ENCODE results near the gene NELFE.
"Not testable (repeated sequence)": the region's sequence is repeated elsewhere in the genome, so short reads cannot be mapped to it uniquely, and the experiment has no call there.

NELFE gene

GRCh38 chr6:31948306-31948705, 10.5 kb downstream of the NELFE start:
- no peak for DNase-seq

GRCh38 chr6:31947864-31948263, 10.9 kb downstream of the NELFE start:
- no peak for DNase-seq

- no peak for DNase-seq
These were observed 11.6 kb downstream of the NELFE start for GRCh38 chr6:31947070-31947675.

- no peak for DNase-seq
These were observed 12.3 kb downstream of the NELFE start for GRCh38 chr6:31946370-31946885.

- DNase-seq, result no peak
These were observed 13.0 kb downstream of the NELFE start, which contains the start of gene CFB for GRCh38 chr6:31945507-31946369. Gene CFB, plus strand, starts transcription at chr6:31946095. Its CDS starts 127 bp downstream, at chr6:31946222.

- no peak for DNase-seq
These were observed 13.6 kb downstream of the NELFE start for GRCh38 chr6:31945154-31945506.

GRCh38 chr6:31943742-31944141, 15.0 kb downstream of the NELFE start:
- DNase-seq, result no peak

- no peak for DNase-seq
These were observed 18.5 kb downstream of the NELFE start for GRCh38 chr6:31940256-31940664.

GRCh38 chr6:31935823-31936222, 22.9 kb downstream of the NELFE start:
- no peak for DNase-seq

- DNase-seq, result no peak
These were observed 23.8 kb downstream of the NELFE start for GRCh38 chr6:31935021-31935420.

GRCh38 chr6:31933537-31933936, 25.2 kb downstream of the NELFE start:
- DNase-seq, result no peak

- not testable (repeated sequence) for DNase-seq
These were observed 26.6 kb downstream of the NELFE start for GRCh38 chr6:31932137-31932536.

- DNase-seq, result no peak
These were observed 27.8 kb downstream of the NELFE start for GRCh38 chr6:31930962-31931361.

- no peak for DNase-seq
These were observed 30.2 kb downstream of the NELFE start for GRCh38 chr6:31928672-31928939.

GRCh38 chr6:31927863-31928671, 30.7 kb downstream of the NELFE start:
- no peak for DNase-seq

GRCh38 chr6:31927242-31927862, 31.4 kb downstream of the NELFE start, which contains the start of gene C2:
Gene C2, plus strand, starts transcription at chr6:31927717. Its CDS starts 36 bp downstream, at chr6:31927753.
- DNase-seq, result no peak

GRCh38 chr6:31922942-31923341, 35.8 kb downstream of the NELFE start:
- no peak for DNase-seq

GRCh38 chr6:31920811-31921210, 38.0 kb downstream of the NELFE start:
- no peak for DNase-seq

- no peak for DNase-seq
These were observed 39.0 kb downstream of the NELFE start for GRCh38 chr6:31919624-31920303.

- no peak for DNase-seq
These were observed 40.6 kb downstream of the NELFE start for GRCh38 chr6:31918069-31918720.

- no peak for DNase-seq
These were observed 43.0 kb downstream of the NELFE start for GRCh38 chr6:31915756-31916155.
